Inferior parietal cortex (tissue), 1 donor: ENCODE results near the gene SIRT3.
A peak's percentile ranks its signal among the peaks of the same experiment; 100 is the strongest.

Experiments
- DNase-seq: peaks from one replicate; pipeline ENCODE4 v3.0.0-alpha.2; 2016; ENCODE audit errors: extremely low spot score

SIRT3 gene

DNA sequence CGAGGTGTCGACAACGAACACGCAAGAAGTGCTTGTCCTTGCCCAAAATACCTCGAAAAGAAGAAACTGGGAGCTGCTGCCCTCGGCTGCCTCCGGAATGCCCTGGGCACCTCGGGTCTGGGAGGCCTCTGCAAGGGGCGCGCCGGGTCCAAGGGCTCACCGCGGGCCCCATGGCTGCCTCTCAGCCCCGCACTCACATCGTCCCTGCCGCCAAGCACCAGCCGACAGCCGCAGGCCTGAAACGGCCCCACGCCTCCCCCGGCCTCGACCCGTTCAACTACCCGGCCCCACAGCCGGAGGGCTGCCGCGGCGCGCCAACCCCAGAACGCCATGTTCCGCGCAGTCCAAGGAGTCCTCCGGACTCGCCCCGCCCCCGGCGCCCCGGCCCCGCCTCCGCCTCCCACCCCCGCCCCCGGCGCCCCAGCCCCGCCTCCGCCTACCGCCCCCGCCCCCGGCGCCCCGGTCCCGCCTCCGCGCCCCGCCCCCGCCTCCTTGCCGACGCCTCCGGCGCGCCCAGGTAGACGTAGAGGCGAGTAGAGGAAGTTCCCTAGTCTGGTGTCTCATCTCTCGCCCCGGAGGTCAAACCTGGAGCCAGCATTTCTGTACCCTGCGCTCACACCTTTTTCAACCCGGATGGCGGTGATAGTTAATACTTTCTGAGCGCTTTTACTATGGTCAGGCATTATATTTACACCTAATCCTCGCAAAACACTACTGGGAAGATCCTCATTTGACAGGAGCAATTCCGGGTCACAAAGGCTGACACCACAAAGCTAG lies at the start of gene SIRT3:
Gene SIRT3 (minus strand): TSS at position 346 of the 777 bp plus-strand sequence. CDS start 14 bp downstream, at position 332.
- DNase-seq, result peak; percentile 61

- DNase-seq, result no peak
Observed at GRCh38 chr11:285894-286220, 49.7 kb upstream of the SIRT3 start.

DNA sequence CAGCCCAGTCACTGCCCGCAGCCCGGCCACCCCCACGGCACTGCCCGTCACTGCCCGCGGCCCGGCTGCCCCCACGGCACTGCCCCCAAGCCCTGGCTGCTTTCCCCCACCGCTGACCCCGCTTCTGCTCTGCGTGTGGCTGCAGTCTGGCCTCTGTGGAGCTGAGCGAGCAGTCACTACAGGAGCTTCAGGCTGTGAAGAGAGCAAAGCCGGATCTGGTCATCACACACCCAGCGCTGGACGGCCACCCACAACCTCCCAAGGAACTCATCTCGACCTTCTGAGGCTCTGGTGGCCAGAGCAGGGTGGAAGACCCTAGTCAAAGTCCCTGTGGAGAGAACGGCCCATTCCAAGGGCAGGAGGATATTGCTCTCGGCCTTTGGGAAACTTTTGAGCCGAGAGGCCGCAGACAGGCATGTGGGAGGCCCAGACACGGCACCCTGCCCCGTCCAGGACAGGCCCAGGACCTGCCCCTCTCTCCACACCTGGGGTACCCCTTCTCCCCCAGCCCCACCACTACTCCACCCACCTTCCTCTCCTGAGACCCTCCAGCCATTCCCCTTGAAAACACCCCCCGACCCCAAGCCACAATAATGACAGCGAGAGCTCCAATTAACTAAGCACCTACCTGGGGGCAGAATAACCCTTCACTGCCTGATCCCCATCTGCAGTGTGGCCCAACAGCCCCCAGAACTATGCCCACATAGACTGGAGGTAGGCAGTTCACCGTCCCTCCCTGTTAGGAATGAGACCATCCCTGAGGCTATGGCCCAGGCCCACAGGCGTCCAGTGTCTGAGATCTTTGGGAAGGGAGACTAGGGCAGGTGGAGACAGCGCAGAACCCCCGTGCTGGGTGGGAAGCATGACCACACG lies 49.1 kb upstream of the SIRT3 start:
- no peak for DNase-seq

DNA sequence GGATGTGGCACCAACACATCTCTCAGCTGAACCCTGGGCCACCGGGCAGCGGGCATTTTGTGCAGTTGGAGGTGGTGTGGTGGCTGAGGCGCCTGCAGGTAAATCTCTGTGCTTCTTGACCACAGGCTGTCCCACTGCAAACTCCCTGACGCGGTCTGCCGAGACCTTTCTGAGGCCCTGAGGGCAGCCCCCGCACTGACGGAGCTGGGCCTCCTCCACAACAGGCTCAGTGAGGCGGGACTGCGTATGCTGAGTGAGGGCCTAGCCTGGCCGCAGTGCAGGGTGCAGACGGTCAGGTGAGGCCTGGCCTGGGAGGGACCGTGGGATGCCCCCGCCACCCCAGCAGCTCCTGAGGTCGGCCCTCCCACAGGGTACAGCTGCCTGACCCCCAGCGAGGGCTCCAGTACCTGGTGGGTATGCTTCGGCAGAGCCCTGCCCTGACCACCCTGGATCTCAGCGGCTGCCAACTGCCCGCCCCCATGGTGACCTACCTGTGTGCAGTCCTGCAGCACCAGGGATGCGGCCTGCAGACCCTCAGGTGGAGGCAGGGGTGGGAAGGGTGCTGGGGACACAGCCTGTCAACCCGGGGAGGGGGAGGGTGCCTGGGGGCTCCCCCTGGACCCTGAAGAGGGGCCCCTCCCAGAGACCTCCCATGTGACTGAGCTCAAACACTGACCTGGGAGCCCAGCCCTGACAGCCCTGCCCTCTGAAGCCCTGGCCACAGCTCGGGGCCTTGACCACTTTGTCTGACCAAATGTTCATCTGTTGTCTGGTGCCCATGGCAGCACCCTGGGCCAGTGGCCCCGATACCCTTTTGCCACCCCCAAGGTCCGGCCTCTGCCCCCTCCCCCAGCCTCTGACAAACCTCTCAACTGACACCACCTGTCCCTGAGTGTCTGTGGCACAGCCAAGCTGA lies 48.2 kb upstream of the SIRT3 start:
- no peak for DNase-seq

GRCh38 chr11:283405-284104 lies 47.4 kb upstream of the SIRT3 start:
- no peak for DNase-seq

DNA sequence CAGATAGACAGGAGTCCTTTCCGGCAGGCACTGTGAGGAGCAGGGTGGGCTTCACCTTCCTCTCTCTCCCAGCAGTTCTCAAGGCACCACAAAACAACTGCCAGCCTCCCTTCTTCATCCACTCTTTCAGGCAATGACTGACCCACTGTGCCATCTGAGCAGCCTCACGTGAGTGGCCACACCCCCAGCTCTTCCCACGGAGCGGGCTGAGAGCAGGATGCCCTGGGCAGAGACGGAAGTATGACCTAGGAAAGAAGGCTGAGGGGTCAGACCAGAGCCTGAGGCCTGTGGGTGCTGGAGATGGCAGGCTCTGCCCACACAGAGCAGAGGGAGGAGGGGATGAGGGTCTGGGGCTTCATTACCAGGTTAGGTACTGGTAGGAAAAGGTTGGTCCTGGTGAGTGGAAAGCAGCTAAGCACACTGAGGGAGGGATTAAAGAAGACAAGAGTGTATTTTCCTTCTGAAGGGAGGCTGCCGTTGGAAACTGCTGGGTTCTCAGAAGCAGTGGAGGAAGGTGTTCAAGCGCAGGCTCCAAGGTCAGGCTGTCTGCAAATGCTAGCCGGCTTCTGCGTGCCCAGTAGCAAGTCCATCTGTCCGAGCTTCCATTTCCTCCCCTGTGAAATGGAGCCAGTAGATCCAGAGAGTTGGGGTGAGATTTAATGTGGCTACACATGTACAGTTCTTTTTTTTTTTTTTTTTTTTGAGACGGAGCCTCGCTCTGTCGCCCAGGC lies 46.7 kb upstream of the SIRT3 start:
- DNase-seq, result no peak

DNA sequence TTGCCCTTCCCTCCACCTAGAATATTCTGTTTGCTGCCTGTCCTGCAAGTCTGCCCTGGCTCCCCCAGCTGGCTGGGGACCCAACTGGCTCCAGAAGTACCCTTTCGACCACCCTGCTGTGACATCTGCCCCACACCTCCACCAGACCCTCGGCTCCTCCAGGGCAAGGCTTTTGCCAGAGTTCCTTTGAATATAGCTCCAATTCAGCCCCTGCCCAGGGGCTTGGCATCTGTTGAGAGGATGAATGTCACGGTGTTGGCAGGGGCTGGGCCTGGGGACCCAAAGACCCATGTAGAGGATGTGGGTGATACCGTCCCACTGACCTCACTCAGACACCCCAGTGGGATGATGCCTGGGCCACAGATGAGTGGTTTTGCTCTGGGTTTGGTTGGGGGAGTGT lies 46.0 kb upstream of the SIRT3 start:
- DNase-seq, result no peak

- DNase-seq, result no peak
Observed at GRCh38 chr11:281486-282161, 45.5 kb upstream of the SIRT3 start.

- no peak for DNase-seq
Observed at GRCh38 chr11:280706-281485, 44.8 kb upstream of the SIRT3 start.

- no peak for DNase-seq
Observed at GRCh38 chr11:279966-280705, 44.0 kb upstream of the SIRT3 start.

DNA sequence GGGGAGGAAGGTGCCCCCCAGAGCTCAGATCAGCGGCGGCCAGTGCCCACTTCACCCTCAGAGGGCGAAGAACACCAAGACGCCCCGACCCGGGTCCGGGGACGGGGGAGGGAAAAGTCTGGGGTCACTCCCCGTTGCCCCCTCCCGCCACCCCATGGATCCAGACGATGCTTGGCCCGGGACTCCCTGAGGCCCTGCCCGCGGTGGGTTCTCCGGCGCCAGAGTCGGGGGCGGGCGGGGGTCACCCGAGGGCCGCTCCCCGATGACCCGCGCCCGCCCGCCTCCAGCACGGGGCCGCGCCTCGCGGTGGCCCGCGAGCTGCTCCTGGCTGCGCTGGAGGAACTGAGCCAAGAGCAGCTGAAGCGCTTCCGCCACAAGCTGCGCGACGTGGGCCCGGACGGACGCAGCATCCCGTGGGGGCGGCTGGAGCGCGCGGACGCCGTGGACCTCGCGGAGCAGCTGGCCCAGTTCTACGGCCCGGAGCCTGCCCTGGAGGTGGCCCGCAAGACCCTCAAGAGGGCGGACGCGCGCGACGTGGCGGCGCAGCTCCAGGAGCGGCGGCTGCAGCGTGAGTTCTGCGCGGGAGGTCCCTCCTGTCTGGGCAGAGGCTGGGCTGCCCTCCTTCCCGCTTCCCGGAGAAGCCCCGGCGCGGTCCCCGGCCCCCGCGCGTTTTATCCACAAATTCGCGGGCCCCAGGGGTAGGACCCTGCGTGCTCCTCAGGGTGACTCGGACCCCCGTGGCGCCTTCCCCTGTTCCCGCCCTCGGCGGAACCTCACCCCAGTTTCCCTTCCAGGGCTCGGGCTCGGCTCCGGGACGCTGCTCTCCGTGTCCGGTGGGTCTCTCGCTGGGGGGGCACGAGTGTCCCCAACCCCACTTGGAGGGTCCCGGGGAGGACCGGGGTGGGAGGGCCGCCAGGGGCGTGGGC lies 43.2 kb upstream of the SIRT3 start:
- no peak for DNase-seq

- no peak for DNase-seq
Observed at GRCh38 chr11:278001-278951, 42.1 kb upstream of the SIRT3 start, which contains the start of gene NLRP6. NLRP6 (plus strand) TSS chr11:278407; CDS start chr11:278570, 163 bp downstream.

- no peak for DNase-seq
Observed at GRCh38 chr11:276219-276618, 40.1 kb upstream of the SIRT3 start.

DNA sequence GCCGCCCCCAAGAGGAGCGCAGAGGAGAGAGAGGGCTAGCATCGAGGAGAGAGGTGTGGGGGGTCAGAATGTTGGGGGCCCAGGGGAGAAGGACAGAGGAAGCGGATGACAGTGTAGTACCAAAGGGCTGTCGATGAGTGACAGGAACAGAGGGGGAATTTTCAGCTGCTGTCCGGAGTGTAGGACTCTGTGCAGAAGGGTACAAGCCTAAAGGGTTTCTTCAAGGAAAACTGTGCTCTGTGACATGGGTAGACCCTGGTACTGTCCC lies 36.7 kb upstream of the SIRT3 start:
- no peak for DNase-seq

- DNase-seq, result no peak
Observed at GRCh38 chr11:272195-272930, 36.2 kb upstream of the SIRT3 start.

DNA sequence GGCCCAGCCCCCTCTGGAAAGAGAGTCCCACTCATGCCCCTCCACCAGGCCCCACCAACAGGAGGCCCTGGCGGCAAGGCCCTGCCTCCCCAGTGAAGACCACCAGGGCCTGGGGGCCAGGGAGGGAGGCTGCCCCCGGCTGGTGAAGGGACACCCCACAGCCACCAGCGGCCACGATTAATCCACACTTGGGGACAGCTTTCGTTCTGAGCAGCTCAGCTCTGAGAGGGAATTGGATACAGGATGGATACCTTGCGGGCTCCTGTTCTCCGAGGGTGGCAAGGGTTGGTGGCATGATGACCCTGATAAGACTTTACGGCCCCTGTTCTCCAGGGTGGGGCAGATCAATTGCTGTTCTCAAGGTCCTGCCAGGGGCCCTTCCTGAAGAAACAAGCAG lies 35.2 kb upstream of the SIRT3 start:
- no peak for DNase-seq
